Left colon (tissue), 2 donors: ENCODE results near the gene WDSUB1. TPM values are rescaled to one million over a fixed set of nuclear protein-coding genes. Genes with fewer than 3 reads are reported as not detected.

Experiments used
- ATAC-seq: fragments of 200-7000 bp; cut with Tn5 transposase; one replicate; pipeline ENCODE4 v1.9.1; 2020; ENCODE audit warnings: mild to moderate bottlenecking, moderate library complexity
- DNase-seq, 2 donors: peaks; one replicate each; pipeline ENCODE4 v3.0.0-alpha.2; 2020
- intact Hi-C, 2 donors: fragments of 100-400 bp; cut with DNase I in 1 of 2; cut with micrococcal nuclease in 1 of 2; formaldehyde crosslinking; loops; one replicate each; pipeline versions ENCODE4 v1.11.2 to v1.14.0; 2022; cut with DNase I, micrococcal nuclease
- total RNA-seq, 2 donors: library from RNA; stranded (reverse); fragmentation: NEBNext Ultra II Directional; extraction: Animal tissue kit (Norgen Biotek cat#: 25700); gene quantifications; one replicate each; pipeline ENCODE4 v1.2.1, GENCODE V29; 2021
- donor health status: DM: no; HTN: no; CAD: no.
- donor health status: DM: yes; HTN: yes; CAD: no.

WDSUB1 gene
- total RNA-seq, 2 donors from 2014 or later, result 8.1 to 8.6 TPM

GRCh38 chr2:159228081-159228581 lies 58.4 kb downstream of the WDSUB1 start:
- intact Hi-C loops, result no loop called here
- DNase-seq (no peak), ATAC-seq (no peak)

GRCh38 chr2:159227467-159227866 lies 59.0 kb downstream of the WDSUB1 start:
- DNase-seq (no peak), ATAC-seq (no peak)
- intact Hi-C loops, result no loop called here

- intact Hi-C loops, result no loop called here
- no peak for ATAC-seq
- no peak for DNase-seq
These were observed 59.7 kb downstream of the WDSUB1 start for GRCh38 chr2:159226608-159227385.

GRCh38 chr2:159226059-159226461 lies 60.4 kb downstream of the WDSUB1 start:
- DNase-seq (no peak), ATAC-seq (no peak)
- intact Hi-C loops, result no loop called here

- DNase-seq (no peak), ATAC-seq (no peak)
- intact Hi-C loops, result no loop called here
These were observed 61.2 kb downstream of the WDSUB1 start for GRCh38 chr2:159225025-159226016.

- ATAC-seq, result no peak
- intact Hi-C loops, result no loop called here
These were observed 62.3 kb downstream of the WDSUB1 start for GRCh38 chr2:159224061-159224813.

GRCh38 chr2:159219394-159219998 lies 67.0 kb downstream of the WDSUB1 start:
- ATAC-seq, result no peak
- intact Hi-C loops, result no loop called here
- DNase-seq, result no peak

More at GRCh38 chr2:159224061-159224813, 62.3 kb downstream of the WDSUB1 start:
- DNase-seq, result no peak

- no peak for DNase-seq
- no peak for ATAC-seq
- intact Hi-C loops, result no loop called here
These were observed 68.1 kb downstream of the WDSUB1 start for GRCh38 chr2:159218389-159218788.

- intact Hi-C loops, result no loop called here
- ATAC-seq (no peak), DNase-seq (no peak)
These were observed 68.8 kb downstream of the WDSUB1 start for GRCh38 chr2:159217676-159218075.

GRCh38 chr2:159215116-159215515 lies 71.4 kb downstream of the WDSUB1 start:
- DNase-seq (no peak), ATAC-seq (no peak)
- intact Hi-C loops, result no loop called here

- DNase-seq (no peak), ATAC-seq (no peak)
- intact Hi-C loops, result no loop called here
These were observed 72.1 kb downstream of the WDSUB1 start for GRCh38 chr2:159214325-159214865.

GRCh38 chr2:159213296-159213695 lies 73.2 kb downstream of the WDSUB1 start:
- DNase-seq (no peak), ATAC-seq (no peak)
- intact Hi-C loops, result no loop called here

- ATAC-seq (no peak), DNase-seq (no peak)
- intact Hi-C loops, result no loop called here
These were observed 74.8 kb downstream of the WDSUB1 start for GRCh38 chr2:159211447-159212396.

GRCh38 chr2:159209341-159210306 lies 76.9 kb downstream of the WDSUB1 start:
- intact Hi-C loops, result no loop called here
- peak; percentile 45 to 67 for DNase-seq
- peak; percentile 90 for ATAC-seq

- ATAC-seq (no peak), DNase-seq (no peak)
- intact Hi-C loops, result no loop called here
These were observed 78.1 kb downstream of the WDSUB1 start for GRCh38 chr2:159208438-159208837.

- intact Hi-C loops, result no loop called here
- ATAC-seq, result no peak
- DNase-seq, result no peak
These were observed 79.6 kb downstream of the WDSUB1 start for GRCh38 chr2:159206736-159207380.
